OCI-LY7 (cell line): ENCODE results near the gene DISC1. TPM values are rescaled to one million over a fixed set of nuclear protein-coding genes. Genes with fewer than 3 reads are reported as not detected.

Experiments
- BruUV-seq: library from RNA; stranded (reverse); fragments of 400-500 nt; replicated peaks from 2 replicates; lab custom pipeline; 2021; lab: Mats Ljungman, UMichigan
- CTCF ChIA-PET: fragments of 300-600 bp; sonication (Branson Sonifier 250); formaldehyde crosslinking; loops from one replicate; lab custom pipeline; 2022; ENCODE audit warnings: antibody characterized with exemption; ENCODE audit not compliant: unreplicated experiment; lab: Charles Lee
- POLR2A ChIA-PET: fragments of 300-600 bp; sonication (Branson Sonifier 250); formaldehyde crosslinking; loops from one replicate; lab custom pipeline; 2022; ENCODE audit warnings: antibody characterized with exemption; lab: Charles Lee
- DNase-seq: peaks from one replicate; pipeline ENCODE4 v3.0.0-alpha.2; 2015; ENCODE audit warnings: low spot score
- H2AFZ ChIP-seq: fragments of 200-600 bp; sonication (generic), shearing (Covaris generic); 2 replicates; pipeline ENCODE4 v1.6.1; 2014; ENCODE audit warnings: mild to moderate bottlenecking, antibody characterized with exemption, low read length, moderate library complexity
- H3K27ac ChIP-seq: fragments of 200-600 bp; sonication (generic); 2 replicates; pipeline ENCODE4 v1.5.1; 2014; ENCODE audit warnings: mixed run types, low read depth, mild to moderate bottlenecking, moderate library complexity, low read length, inconsistent platforms; ENCODE audit not compliant: poor library complexity, severe bottlenecking
- H3K36me3 ChIP-seq: fragments of 200-600 bp; sonication (generic); 2 replicates; pipeline ENCODE4 v1.6.1; 2014; ENCODE audit warnings: mild to moderate bottlenecking, antibody characterized with exemption, low read length, moderate library complexity, mixed read lengths; ENCODE audit not compliant: insufficient read depth
- H3K4me1 ChIP-seq: fragments of 200-600 bp; sonication (generic); 2 replicates; pipeline ENCODE4 v1.5.1; 2014; ENCODE audit warnings: mild to moderate bottlenecking, low read length; ENCODE audit not compliant: insufficient read depth, poor library complexity, severe bottlenecking
- H3K4me2 ChIP-seq: fragments of 200-600 bp; sonication (generic); 2 replicates; pipeline ENCODE4 v1.6.1; 2014; ENCODE audit warnings: mild to moderate bottlenecking, low read length
- H3K4me3 ChIP-seq: fragments of 200-600 bp; sonication (generic); 2 replicates; pipeline ENCODE4 v1.5.1; 2014; ENCODE audit warnings: mild to moderate bottlenecking, low read depth, low read length; ENCODE audit not compliant: poor library complexity, severe bottlenecking
- H3K79me2 ChIP-seq: fragments of 200-600 bp; sonication (generic); 2 replicates; pipeline ENCODE4 v1.6.1; 2016; ENCODE audit warnings: low read depth, mild to moderate bottlenecking, low read length, moderate library complexity, mixed read lengths; ENCODE audit not compliant: insufficient read depth
- H3K9me2 ChIP-seq: fragments of 200-600 bp; sonication (generic); 2 replicates; pipeline ENCODE4 v1.6.1; 2016; ENCODE audit warnings: mild to moderate bottlenecking, low read length, mixed read lengths; ENCODE audit not compliant: insufficient read depth
- H3K9me3 ChIP-seq: fragments of 200-600 bp; sonication (generic); 2 replicates; pipeline ENCODE4 v1.6.1; 2014; ENCODE audit warnings: mild to moderate bottlenecking, mixed run types, low read length, mixed read lengths
- H4K20me1 ChIP-seq: fragments of 200-600 bp; sonication (generic); 2 replicates; pipeline ENCODE4 v1.6.1; 2014; ENCODE audit warnings: mild to moderate bottlenecking, antibody characterized with exemption, low read length, moderate library complexity, mixed read lengths; ENCODE audit not compliant: insufficient read depth
- EZH2phosphoT487 ChIP-seq: fragments of 200-600 bp; sonication (generic); IDR thresholded peaks from 2 replicates; pipeline ENCODE4 v1.6.1; 2018; ENCODE audit warnings: low read depth, borderline replicate concordance, mild to moderate bottlenecking, mixed run types, antibody characterized with exemption, low read length, moderate library complexity, mixed read lengths
- intact Hi-C: fragments of 100-400 bp; cut with micrococcal nuclease; formaldehyde crosslinking; loops from one replicate; pipeline ENCODE4 v1.10.0; 2022; ENCODE audit not compliant: unreplicated experiment
- total RNA-seq, 2 experiments: library from RNA; depleted of rRNA in 1 of 2; stranded (reverse); fragments of >200 nt in 1 of 2; shearing (Covaris generic) in 1 of 2; gene quantifications; 2 replicates each; pipeline ENCODE4 v1.2.3, GENCODE V29; 2014 to 2022
- TF ChIP-seq, protein P1 (sequence below): fragments of 200-600 bp; sonication (generic); conservative IDR thresholded peaks from 2 replicates; pipeline ENCODE4 v1.5.1; 2014; ENCODE audit warnings: mild to moderate bottlenecking, antibody characterized with exemption, low read length, moderate library complexity, mixed read lengths

DISC1 gene
- total RNA-seq, 2 experiments from 2014 or later: 0.91 TPM; not detected in 1

DNA sequence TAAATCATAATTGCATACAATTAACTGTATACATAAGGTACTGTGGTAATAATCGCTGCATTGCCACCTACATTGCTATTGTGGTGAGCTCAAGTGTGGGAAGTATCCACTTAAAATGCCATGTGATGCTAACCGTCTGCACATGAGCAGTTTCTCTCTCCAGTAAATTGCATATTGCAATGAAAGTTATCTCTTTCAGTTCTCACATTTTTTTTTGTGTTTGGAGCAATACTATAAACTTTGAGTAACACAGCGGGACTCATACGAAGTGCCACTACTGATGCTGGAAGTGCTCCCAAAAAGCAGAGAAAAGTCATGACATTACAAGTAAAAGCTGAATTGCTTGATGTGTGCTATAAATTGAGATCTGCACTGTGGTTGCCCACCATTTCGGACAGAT is 38.5 kb downstream of the DISC1 start:
- no TSS peak for BruUV-seq
- CTCF ChIA-PET: no interaction called here
- POLR2A ChIA-PET: interaction anchor here (1.2 kb wide), 1 partner anchor 11 kb away, joined by 4 read pairs; no protein-coding TSS in a partner anchor

DNA sequence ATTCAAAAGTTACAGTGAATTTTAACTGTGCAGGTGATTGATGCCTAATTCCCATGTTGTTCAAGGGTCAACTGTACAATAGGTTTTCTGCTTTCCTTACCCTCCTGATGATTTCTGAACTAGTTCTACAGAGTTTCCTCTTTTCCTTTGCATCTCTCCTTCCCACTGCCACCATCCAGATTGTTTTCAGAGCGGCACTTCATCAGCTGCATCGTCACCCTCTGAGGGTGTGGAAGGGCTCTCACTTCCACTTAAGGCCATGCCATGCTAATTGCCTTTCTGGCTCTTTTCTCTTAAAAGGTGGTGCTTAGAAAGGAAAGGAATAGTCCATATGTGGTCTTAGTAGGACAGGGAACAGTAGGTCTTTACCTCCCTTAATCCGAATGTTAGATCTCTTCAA is 39.1 kb downstream of the DISC1 start:
- BruUV-seq: no TSS peak

More for the DNA sequence above, 38.5 kb downstream of the DISC1 start:
- H3K79me2 ChIP-seq: no peaks in the 10 kb centered on the region
- intact Hi-C loops: no loop called here
- H3K4me1 ChIP-seq: no peaks in the 10 kb centered on the region
- H3K9me3 ChIP-seq: no peaks in the 10 kb centered on the region
- no peak for DNase-seq
- no peak overlapping the region for H3K4me3 ChIP-seq
- H4K20me1 ChIP-seq: no peaks in the 10 kb centered on the region
- H3K4me2 ChIP-seq: no peak overlapping the region
- H3K27ac ChIP-seq: no peak overlapping the region
- no peaks in the 10 kb centered on the region for H3K9me2 ChIP-seq
- H3K36me3 ChIP-seq: no peaks in the 10 kb centered on the region
- TF ChIP-seq EZH2phosphoT487: no peak
- TF ChIP-seq, protein P1, sequence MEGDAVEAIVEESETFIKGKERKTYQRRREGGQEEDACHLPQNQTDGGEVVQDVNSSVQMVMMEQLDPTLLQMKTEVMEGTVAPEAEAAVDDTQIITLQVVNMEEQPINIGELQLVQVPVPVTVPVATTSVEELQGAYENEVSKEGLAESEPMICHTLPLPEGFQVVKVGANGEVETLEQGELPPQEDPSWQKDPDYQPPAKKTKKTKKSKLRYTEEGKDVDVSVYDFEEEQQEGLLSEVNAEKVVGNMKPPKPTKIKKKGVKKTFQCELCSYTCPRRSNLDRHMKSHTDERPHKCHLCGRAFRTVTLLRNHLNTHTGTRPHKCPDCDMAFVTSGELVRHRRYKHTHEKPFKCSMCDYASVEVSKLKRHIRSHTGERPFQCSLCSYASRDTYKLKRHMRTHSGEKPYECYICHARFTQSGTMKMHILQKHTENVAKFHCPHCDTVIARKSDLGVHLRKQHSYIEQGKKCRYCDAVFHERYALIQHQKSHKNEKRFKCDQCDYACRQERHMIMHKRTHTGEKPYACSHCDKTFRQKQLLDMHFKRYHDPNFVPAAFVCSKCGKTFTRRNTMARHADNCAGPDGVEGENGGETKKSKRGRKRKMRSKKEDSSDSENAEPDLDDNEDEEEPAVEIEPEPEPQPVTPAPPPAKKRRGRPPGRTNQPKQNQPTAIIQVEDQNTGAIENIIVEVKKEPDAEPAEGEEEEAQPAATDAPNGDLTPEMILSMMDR: no peak
- H2AFZ ChIP-seq: no peak overlapping the region

More for the DNA sequence above, 39.1 kb downstream of the DISC1 start:
- no peaks in the 10 kb centered on the region for H3K36me3 ChIP-seq
- no peak overlapping the region for H2AFZ ChIP-seq
- H3K79me2 ChIP-seq: no peaks in the 10 kb centered on the region
- no peaks in the 10 kb centered on the region for H3K9me2 ChIP-seq
- peaks cover 2% of the 10 kb centered on the region; the same call in 1 of the 2 replicates for H3K9me3 ChIP-seq
- ChIA-PET CTCF (no interaction called here), POLR2A (interaction anchor here (0.6 to 1.2 kb wide), 3 partner anchors 11 to 620 kb away, joined by 3 to 4 read pairs (median 3); no protein-coding TSS in a partner anchor)
- H3K27ac ChIP-seq: no peak overlapping the region
- no peak for DNase-seq
- intact Hi-C loops: no loop called here
- no peaks in the 10 kb centered on the region for H4K20me1 ChIP-seq
- no peak overlapping the region for H3K4me3 ChIP-seq
- no peak overlapping the region for H3K4me2 ChIP-seq
- H3K4me1 ChIP-seq: no peaks in the 10 kb centered on the region
- TF ChIP-seq, protein P1: no peak
- no peak for TF ChIP-seq EZH2phosphoT487
